Rectal smooth muscle tissue (tissue), 1 donor: ENCODE results near the gene CERS6.

ENCODE experiments used
- H3K27ac ChIP-seq: one replicate; pipeline ENCODE4 v1.7.0; 2013; ENCODE audit warnings: low read depth, low read length, inconsistent platforms
- H3K27me3 ChIP-seq: one replicate; pipeline ENCODE4 v1.7.0; 2013; ENCODE audit warnings: low read length; ENCODE audit not compliant: control insufficient read depth, insufficient read depth
- H3K36me3 ChIP-seq: one replicate; pipeline ENCODE4 v1.7.0; 2013; ENCODE audit warnings: low read length; ENCODE audit not compliant: control insufficient read depth, insufficient read depth
- H3K4me1 ChIP-seq: one replicate; pipeline ENCODE4 v1.7.0; 2013; ENCODE audit warnings: low read length; ENCODE audit not compliant: control insufficient read depth, insufficient read depth
- H3K4me3 ChIP-seq: one replicate; pipeline ENCODE4 v1.7.0; 2013; ENCODE audit warnings: low read length
- H3K9ac ChIP-seq: one replicate; pipeline ENCODE4 v1.7.0; 2013; ENCODE audit warnings: low read length

CERS6 gene

DNA sequence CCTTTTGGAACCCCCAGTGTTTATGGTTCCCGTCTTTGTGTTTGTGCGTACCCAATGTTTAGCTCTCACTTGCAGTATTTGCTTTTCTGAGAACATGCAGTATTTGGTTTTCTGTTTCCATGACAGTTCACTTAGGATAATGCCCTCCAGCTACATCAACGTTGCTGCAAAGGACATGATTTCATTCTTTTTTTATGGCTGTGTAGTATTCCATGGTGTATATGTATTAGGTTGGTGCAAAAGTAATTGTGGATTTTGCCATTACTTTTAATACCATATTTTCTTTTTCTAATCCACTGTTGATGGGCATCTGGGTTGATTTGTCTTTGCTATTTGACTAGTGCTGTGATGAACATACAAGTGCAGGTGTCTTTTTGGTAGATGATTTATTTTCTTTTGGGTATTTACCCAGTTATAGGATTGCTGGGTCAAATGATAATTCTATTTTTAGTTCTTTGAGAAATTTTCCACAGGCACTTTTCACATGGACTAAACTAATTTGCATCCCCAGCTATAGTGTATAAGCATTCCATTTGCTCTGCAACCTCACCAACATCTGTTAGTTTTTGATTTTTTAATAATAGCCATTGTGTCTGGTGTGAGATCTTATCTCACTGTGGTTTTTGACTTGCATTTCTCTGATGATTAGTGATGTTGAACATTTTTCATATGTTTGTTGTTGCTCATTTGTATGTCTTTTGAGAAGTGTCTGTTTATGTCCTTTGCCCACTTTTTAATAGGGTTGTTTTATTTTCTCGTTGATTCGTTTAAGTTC is 63.6 kb downstream of the CERS6 start:
- H3K9ac ChIP-seq: no peak overlapping the region
- H3K36me3 ChIP-seq: no peaks in the 10 kb centered on the region
- no peaks in the 10 kb centered on the region for H3K4me1 ChIP-seq
- H3K27ac ChIP-seq: no peak overlapping the region
- H3K4me3 ChIP-seq: no peak overlapping the region
- no peaks in the 10 kb centered on the region for H3K27me3 ChIP-seq

DNA sequence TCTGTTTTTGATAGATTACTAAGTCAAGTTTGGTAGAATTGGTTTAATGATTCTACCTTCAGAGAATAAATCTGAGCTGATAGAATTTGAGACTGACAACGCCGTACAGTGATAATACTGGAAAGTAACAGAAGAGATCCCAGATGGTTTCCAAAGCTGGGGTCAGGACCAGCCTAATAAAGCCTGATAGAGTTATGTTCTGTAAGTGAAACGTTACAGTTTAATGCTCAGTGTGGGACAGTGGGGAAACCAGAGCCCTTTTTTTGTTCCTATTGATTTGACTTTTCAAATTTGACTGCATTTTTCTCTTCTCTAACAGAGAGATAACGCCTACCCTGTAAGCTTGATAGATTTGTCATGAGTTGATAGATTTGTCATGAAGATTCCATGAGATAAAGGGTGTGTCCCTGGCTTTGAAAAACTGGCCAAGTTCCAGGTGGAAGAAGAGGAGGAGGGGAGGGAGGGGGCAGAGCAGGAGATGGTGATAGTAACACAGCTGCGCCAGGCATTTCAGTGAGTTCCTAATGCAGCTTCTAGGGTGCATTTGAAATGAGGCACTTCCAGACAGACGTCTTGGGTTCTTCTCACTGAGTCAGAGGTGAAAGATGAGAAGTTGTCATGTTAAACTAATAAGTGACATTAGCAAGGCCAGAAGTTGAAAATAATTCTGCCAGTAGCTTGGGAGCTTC is 65.1 kb downstream of the CERS6 start:
- Histone ChIP-seq H3K36me3 (no peaks in the 10 kb centered on the region), H3K27ac (no peak overlapping the region), H3K9ac (no peak overlapping the region), H3K4me3 (no peak overlapping the region), H3K27me3 (no peaks in the 10 kb centered on the region), H3K4me1 (no peaks in the 10 kb centered on the region)

DNA sequence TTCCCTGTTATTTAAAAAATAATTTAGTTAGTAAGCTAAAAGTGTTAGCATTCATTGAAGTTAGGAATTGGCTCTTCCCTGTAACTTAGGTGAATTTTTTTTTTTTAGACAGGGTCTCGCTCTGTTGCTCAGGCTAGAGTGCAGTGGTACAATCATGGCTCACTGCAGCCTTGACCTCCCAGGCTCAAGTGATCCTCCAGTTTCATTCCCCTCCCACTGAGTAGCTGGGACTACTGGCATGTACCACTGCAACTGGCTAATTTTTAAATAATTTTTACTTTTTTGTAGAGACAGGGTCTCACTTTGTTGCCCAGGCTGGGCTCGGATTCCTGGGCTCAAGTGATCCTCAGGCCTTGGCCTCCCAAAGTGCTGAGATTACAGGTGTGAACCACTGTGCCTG is 66.4 kb downstream of the CERS6 start:
- Histone ChIP-seq H3K4me3 (no peak overlapping the region), H3K4me1 (no peaks in the 10 kb centered on the region), H3K27ac (no peak overlapping the region), H3K9ac (no peak overlapping the region), H3K27me3 (no peaks in the 10 kb centered on the region), H3K36me3 (no peaks in the 10 kb centered on the region)

DNA sequence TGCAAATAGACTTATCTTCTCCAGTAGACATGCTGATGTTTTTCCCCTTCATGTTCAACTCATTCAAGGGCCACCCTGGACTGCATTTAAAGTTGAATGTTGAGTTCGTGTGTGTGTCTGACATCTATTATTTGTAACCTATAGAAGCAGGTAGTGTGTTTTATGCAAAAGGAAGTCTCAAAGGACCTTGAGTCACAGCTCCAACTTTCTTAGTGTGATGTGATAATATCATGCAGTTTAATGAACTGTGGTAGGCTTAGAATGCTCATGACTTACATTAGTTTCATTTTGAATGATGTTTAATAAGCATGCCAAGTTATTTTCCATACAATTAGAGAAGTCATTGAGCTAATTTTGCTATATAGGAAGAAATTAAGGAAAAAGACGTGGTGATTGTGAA is 67.9 kb downstream of the CERS6 start:
- Histone ChIP-seq H3K27me3 (no peaks in the 10 kb centered on the region), H3K9ac (no peak overlapping the region), H3K27ac (no peak overlapping the region), H3K4me1 (no peaks in the 10 kb centered on the region), H3K36me3 (no peaks in the 10 kb centered on the region), H3K4me3 (no peak overlapping the region)

DNA sequence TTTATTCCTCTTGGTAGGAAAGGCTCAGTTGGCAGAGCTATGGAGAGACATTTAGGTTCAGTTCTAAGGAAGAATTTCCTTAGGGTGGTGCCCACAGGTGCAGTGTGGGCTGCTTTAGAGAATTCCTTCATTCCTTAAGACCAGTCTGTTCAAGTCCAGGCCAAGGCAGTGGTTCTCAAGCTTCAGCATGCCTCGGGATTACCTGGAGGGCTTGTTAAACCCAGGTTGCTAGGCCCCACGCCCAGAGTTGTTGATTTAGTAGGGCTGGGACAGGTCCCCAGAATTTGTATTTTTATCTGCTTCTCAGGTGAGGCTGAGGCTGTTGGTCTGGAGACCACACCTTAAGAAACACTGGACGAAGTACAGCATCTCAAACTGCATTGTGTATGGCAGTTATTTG is 68.9 kb downstream of the CERS6 start:
- no peak overlapping the region for H3K9ac ChIP-seq
- H3K27ac ChIP-seq: no peak overlapping the region
- H3K4me3 ChIP-seq: no peak overlapping the region
- H3K36me3 ChIP-seq: no peaks in the 10 kb centered on the region
- no peaks in the 10 kb centered on the region for H3K27me3 ChIP-seq
- no peaks in the 10 kb centered on the region for H3K4me1 ChIP-seq

DNA sequence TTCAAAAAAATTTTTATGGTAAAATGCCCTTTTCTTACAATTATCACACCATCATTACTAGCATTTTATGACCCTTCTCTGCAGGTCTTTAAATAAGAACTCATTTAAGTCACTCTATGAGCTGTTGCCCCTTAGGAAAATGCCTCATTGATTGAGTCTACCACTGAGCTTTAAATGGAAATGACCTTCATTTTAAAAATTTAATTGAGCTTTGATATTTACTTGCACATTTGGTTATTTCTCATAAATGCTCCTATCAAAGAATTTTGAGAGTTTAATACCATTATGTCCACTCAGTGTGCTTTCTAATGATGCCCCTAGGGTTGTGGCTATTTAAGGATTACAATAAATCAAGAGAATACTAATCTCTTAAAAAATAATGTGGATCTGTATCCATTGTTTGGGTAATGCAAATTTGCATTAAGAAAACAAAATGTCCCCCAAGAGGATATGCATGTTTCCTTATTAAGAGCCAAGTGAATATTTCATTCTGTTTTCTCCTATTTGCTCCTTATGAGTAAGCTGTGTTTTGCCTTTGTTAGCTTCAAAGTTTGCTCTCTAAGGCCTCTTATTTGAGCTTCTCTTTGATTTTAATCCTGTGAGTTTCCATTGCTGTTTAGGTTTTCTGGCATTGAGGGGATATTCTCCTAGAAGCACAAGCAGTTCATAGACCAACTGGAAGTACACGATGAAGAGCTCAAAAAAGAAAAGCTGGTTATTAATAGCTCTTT is 69.8 kb downstream of the CERS6 start:
- H3K27me3 ChIP-seq: no peaks in the 10 kb centered on the region
- H3K9ac ChIP-seq: no peak overlapping the region
- H3K4me3 ChIP-seq: no peak overlapping the region
- no peaks in the 10 kb centered on the region for H3K36me3 ChIP-seq
- no peak overlapping the region for H3K27ac ChIP-seq
- no peaks in the 10 kb centered on the region for H3K4me1 ChIP-seq

DNA sequence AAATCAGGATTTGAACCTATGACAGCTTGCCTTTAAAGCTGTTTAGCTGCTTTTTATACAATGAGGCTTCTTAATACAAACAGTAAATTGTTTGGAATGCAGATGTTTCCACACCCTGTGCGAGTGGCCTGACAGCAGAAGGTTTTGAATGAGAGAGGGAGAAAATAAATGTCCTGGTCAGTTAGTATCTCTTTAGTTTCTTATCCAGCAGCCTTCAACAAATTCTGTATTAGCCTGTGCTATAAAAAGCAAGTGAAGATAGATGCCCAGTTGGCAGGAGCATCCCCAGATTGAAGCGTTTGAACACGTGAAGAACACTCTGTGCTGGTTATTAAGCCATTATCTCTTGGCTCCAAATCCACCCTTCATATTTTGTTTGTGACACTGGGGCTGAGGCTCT is 70.6 kb downstream of the CERS6 start:
- no peak overlapping the region for H3K9ac ChIP-seq
- H3K27ac ChIP-seq: no peak overlapping the region
- no peaks in the 10 kb centered on the region for H3K4me1 ChIP-seq
- no peaks in the 10 kb centered on the region for H3K36me3 ChIP-seq
- no peaks in the 10 kb centered on the region for H3K27me3 ChIP-seq
- H3K4me3 ChIP-seq: no peak overlapping the region

DNA sequence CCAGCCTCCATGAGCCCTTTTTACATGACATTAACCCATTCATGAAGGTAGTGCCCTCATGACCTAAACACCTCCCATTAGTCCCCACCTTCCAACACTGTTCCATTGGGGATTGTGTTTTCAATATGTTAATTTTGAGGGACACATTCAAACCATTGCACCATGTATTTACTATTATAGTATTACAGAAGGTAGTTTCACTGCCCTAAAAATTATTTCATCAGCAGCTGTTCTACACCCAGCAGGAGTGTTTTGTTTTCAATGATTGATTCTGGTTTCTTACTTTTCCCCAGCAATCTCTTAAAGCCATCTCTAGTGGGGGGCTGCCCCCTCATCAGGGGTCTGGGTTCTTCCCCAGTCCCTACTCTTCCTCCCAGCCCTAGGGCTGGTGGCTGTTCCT is 71.9 kb downstream of the CERS6 start:
- no peaks in the 10 kb centered on the region for H3K4me1 ChIP-seq
- H3K27ac ChIP-seq: no peak overlapping the region
- no peaks in the 10 kb centered on the region for H3K27me3 ChIP-seq
- no peak overlapping the region for H3K9ac ChIP-seq
- no peaks in the 10 kb centered on the region for H3K36me3 ChIP-seq
- no peak overlapping the region for H3K4me3 ChIP-seq

DNA sequence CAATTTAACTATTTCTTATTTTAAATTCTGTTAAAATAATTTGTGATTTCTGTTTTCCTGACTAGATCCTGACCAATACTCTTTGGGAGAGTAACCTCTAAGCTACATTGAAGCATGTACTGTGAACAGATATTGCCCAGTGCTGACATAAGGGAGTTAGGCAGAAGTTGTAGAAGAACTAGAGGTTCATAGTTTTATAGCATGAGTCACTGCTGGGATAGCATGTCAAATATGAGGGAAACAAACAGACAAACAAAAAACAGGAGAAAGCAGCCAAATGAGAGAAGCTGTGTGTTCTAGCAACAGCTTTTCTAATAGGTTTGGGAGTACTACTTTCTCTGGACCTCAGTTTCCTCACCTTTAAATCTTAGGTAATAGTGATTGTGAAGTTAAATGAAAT is 72.4 kb downstream of the CERS6 start:
- H3K36me3 ChIP-seq: no peaks in the 10 kb centered on the region
- no peaks in the 10 kb centered on the region for H3K4me1 ChIP-seq
- no peaks in the 10 kb centered on the region for H3K27me3 ChIP-seq
- no peak overlapping the region for H3K4me3 ChIP-seq
- no peak overlapping the region for H3K9ac ChIP-seq
- no peak overlapping the region for H3K27ac ChIP-seq

DNA sequence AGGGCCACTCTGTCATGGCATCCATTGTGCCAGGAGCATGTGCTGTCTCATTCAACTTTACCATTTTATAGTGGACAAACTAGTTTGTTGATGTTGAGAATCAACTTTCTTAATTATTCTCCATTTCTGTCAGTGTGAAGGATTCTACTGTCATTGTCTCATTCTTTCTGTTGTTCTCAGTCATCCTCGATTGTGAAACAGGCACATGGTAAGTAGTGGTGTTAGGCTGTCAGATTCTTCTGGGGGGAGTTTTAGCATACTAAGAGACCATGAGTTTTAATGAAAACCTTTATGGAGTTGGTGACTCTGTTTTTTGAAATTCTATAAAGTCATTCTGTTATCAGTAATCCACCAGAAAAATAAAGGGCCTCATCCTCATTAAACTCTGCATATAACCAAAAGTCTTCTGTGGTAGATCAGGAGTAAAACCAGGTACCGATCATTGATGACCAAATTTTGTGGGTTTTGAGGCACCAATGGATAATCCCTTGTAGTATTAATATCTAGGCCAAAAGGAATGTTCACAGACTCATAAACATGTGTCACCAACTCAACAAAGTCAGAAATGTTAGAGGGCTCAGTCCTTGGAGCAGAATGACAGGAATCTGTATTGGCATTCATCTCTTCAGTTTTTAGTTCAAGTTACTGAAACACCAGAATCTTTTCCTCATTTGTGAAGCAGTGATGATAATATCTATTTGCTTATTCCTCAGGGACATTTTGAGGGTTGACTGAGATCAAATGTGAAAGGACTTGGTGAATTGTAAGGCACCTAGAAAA is 73.2 kb downstream of the CERS6 start:
- Histone ChIP-seq H3K4me1 (no peaks in the 10 kb centered on the region), H3K36me3 (no peaks in the 10 kb centered on the region), H3K27ac (no peak overlapping the region), H3K9ac (no peak overlapping the region), H3K4me3 (no peak overlapping the region), H3K27me3 (no peaks in the 10 kb centered on the region)

DNA sequence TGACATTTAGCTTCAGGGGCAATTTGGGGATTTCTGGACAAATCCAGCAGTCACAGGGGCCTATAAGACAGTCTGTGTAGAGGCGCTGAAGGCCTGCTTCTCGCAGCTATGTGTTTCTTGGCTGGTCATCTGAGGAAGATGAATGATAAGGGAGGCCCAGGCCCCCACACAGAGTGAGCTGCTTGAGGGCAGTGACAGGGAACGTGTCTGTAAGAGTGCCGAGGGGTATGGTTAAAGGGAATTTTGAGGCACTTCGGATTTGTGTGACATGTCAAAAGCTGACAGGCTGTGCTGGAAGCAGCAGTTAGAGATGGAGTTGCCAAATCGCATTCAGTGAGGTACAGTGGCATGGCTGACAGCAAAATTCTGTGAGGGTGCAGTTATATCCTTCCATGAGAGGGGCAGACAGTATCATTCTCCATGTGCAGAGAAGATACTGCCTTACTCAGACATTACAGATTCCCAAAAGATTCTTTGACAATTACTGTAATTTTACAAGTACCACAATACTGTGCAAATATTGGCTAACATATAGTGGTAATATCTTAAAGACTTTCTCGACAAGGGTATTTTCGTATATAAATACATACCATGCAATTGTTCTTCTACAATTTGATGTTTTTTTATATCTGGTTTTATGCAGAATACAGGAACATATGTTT is 74.0 kb downstream of the CERS6 start:
- H3K9ac ChIP-seq: no peak overlapping the region
- H3K36me3 ChIP-seq: no peaks in the 10 kb centered on the region
- no peaks in the 10 kb centered on the region for H3K4me1 ChIP-seq
- no peak overlapping the region for H3K27ac ChIP-seq
- no peak overlapping the region for H3K4me3 ChIP-seq
- H3K27me3 ChIP-seq: no peaks in the 10 kb centered on the region
